OCI-LY7 (cell line): ENCODE results near the gene AGBL3. TPM values are rescaled to one million over a fixed set of nuclear protein-coding genes. Genes with fewer than 3 reads are reported as not detected.

Source experiments
- BruUV-seq: library from RNA; stranded (reverse); fragments of 400-500 nt; replicated peaks from 2 replicates; lab custom pipeline; 2021; lab: Mats Ljungman, UMichigan
- CTCF ChIA-PET: fragments of 300-600 bp; sonication (Branson Sonifier 250); formaldehyde crosslinking; loops from one replicate; lab custom pipeline; 2022; ENCODE audit warnings: antibody characterized with exemption; ENCODE audit not compliant: unreplicated experiment; lab: Charles Lee
- POLR2A ChIA-PET: fragments of 300-600 bp; sonication (Branson Sonifier 250); formaldehyde crosslinking; loops from one replicate; lab custom pipeline; 2022; ENCODE audit warnings: antibody characterized with exemption; lab: Charles Lee
- DNase-seq: peaks from one replicate; pipeline ENCODE4 v3.0.0-alpha.2; 2015; ENCODE audit warnings: low spot score
- H2AFZ ChIP-seq: fragments of 200-600 bp; sonication (generic), shearing (Covaris generic); 2 replicates; pipeline ENCODE4 v1.6.1; 2014; ENCODE audit warnings: mild to moderate bottlenecking, antibody characterized with exemption, low read length, moderate library complexity
- H3K27ac ChIP-seq: fragments of 200-600 bp; sonication (generic); 2 replicates; pipeline ENCODE4 v1.5.1; 2014; ENCODE audit warnings: mixed run types, low read depth, mild to moderate bottlenecking, moderate library complexity, low read length, inconsistent platforms; ENCODE audit not compliant: poor library complexity, severe bottlenecking
- H3K36me3 ChIP-seq: fragments of 200-600 bp; sonication (generic); 2 replicates; pipeline ENCODE4 v1.6.1; 2014; ENCODE audit warnings: mild to moderate bottlenecking, antibody characterized with exemption, low read length, moderate library complexity, mixed read lengths; ENCODE audit not compliant: insufficient read depth
- H3K4me1 ChIP-seq: fragments of 200-600 bp; sonication (generic); 2 replicates; pipeline ENCODE4 v1.5.1; 2014; ENCODE audit warnings: mild to moderate bottlenecking, low read length; ENCODE audit not compliant: insufficient read depth, poor library complexity, severe bottlenecking
- H3K4me2 ChIP-seq: fragments of 200-600 bp; sonication (generic); 2 replicates; pipeline ENCODE4 v1.6.1; 2014; ENCODE audit warnings: mild to moderate bottlenecking, low read length
- H3K4me3 ChIP-seq: fragments of 200-600 bp; sonication (generic); 2 replicates; pipeline ENCODE4 v1.5.1; 2014; ENCODE audit warnings: mild to moderate bottlenecking, low read depth, low read length; ENCODE audit not compliant: poor library complexity, severe bottlenecking
- H3K79me2 ChIP-seq: fragments of 200-600 bp; sonication (generic); 2 replicates; pipeline ENCODE4 v1.6.1; 2016; ENCODE audit warnings: low read depth, mild to moderate bottlenecking, low read length, moderate library complexity, mixed read lengths; ENCODE audit not compliant: insufficient read depth
- H3K9me2 ChIP-seq: fragments of 200-600 bp; sonication (generic); 2 replicates; pipeline ENCODE4 v1.6.1; 2016; ENCODE audit warnings: mild to moderate bottlenecking, low read length, mixed read lengths; ENCODE audit not compliant: insufficient read depth
- H3K9me3 ChIP-seq: fragments of 200-600 bp; sonication (generic); 2 replicates; pipeline ENCODE4 v1.6.1; 2014; ENCODE audit warnings: mild to moderate bottlenecking, mixed run types, low read length, mixed read lengths
- H4K20me1 ChIP-seq: fragments of 200-600 bp; sonication (generic); 2 replicates; pipeline ENCODE4 v1.6.1; 2014; ENCODE audit warnings: mild to moderate bottlenecking, antibody characterized with exemption, low read length, moderate library complexity, mixed read lengths; ENCODE audit not compliant: insufficient read depth
- CTCF ChIP-seq: fragments of 200-600 bp; sonication (generic); conservative IDR thresholded peaks from 2 replicates; pipeline ENCODE4 v1.5.1; 2014; ENCODE audit warnings: mild to moderate bottlenecking, antibody characterized with exemption, low read length, moderate library complexity, mixed read lengths
- EZH2phosphoT487 ChIP-seq: fragments of 200-600 bp; sonication (generic); IDR thresholded peaks from 2 replicates; pipeline ENCODE4 v1.6.1; 2018; ENCODE audit warnings: low read depth, borderline replicate concordance, mild to moderate bottlenecking, mixed run types, antibody characterized with exemption, low read length, moderate library complexity, mixed read lengths
- intact Hi-C: fragments of 100-400 bp; cut with micrococcal nuclease; formaldehyde crosslinking; loops from one replicate; pipeline ENCODE4 v1.10.0; 2022; ENCODE audit not compliant: unreplicated experiment
- total RNA-seq, 2 experiments: library from RNA; depleted of rRNA in 1 of 2; stranded (reverse); fragments of >200 nt in 1 of 2; shearing (Covaris generic) in 1 of 2; gene quantifications; 2 replicates each; pipeline ENCODE4 v1.2.3, GENCODE V29; 2014 to 2022

AGBL3 gene
- total RNA-seq, 2 experiments from 2014 or later = 3.5 to 4.9 TPM

GRCh38 chr7:135154734-135155133 lies 168.4 kb downstream of the AGBL3 start:
- peaks cover 38% of the 10 kb centered on the region; the same call in 1 of the 2 replicates for H3K9me3 ChIP-seq
- CTCF ChIA-PET = no interaction called here
- no peak overlapping the region for H2AFZ ChIP-seq
- no peak for TF ChIP-seq EZH2phosphoT487
- TF ChIP-seq CTCF = no peak
- H3K4me1 ChIP-seq = peaks cover 5% of the 10 kb centered on the region
- no peaks in the 10 kb centered on the region for H3K79me2 ChIP-seq
- H3K36me3 ChIP-seq = peaks cover 20% of the 10 kb centered on the region; the same call in 1 of the 2 replicates
- BruUV-seq = no TSS peak
- no peak overlapping the region for H3K4me3 ChIP-seq
- H3K9me2 ChIP-seq = no peaks in the 10 kb centered on the region
- H4K20me1 ChIP-seq = no peaks in the 10 kb centered on the region
- no peak for DNase-seq
- H3K4me2 ChIP-seq = no peak overlapping the region
- POLR2A ChIA-PET = no interaction called here
- H3K27ac ChIP-seq = no peak overlapping the region
- intact Hi-C loops = no loop called here

DNA sequence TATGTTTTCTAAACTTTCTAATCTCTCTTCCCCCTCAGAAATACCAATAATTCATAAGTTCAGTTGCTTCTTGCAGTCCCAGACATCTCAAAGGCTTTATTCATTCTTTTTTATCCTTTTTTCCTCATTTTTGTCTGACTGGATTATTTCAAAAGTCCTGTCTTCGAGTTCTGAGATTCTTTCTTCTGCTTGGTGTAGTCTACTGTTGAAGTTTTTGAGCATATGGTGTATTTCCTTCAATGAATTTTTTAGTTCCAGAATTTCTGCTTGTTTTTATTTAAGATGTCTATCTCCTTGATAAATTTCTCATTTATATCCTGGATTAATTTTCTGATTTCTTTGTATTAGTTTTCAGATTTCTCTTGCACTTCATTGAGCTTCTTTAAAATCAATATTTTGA lies 170.0 kb downstream of the AGBL3 start:
- CTCF ChIA-PET = no interaction called here
- DNase-seq = peak; percentile 22
- Histone ChIP-seq H3K9me3 (peaks cover 40% of the 10 kb centered on the region), H2AFZ (no peak overlapping the region), H4K20me1 (no peaks in the 10 kb centered on the region), H3K27ac (no peak overlapping the region), H3K4me3 (no peak overlapping the region), H3K36me3 (peaks cover 27% of the 10 kb centered on the region), H3K9me2 (no peaks in the 10 kb centered on the region), H3K4me2 (no peak overlapping the region), H3K79me2 (no peaks in the 10 kb centered on the region), H3K4me1 (peaks cover 20% of the 10 kb centered on the region)
- intact Hi-C loops = no loop called here
- no TSS peak for BruUV-seq
- no peak for TF ChIP-seq EZH2phosphoT487
- TF ChIP-seq CTCF = no peak
- POLR2A ChIA-PET = no interaction called here

DNA sequence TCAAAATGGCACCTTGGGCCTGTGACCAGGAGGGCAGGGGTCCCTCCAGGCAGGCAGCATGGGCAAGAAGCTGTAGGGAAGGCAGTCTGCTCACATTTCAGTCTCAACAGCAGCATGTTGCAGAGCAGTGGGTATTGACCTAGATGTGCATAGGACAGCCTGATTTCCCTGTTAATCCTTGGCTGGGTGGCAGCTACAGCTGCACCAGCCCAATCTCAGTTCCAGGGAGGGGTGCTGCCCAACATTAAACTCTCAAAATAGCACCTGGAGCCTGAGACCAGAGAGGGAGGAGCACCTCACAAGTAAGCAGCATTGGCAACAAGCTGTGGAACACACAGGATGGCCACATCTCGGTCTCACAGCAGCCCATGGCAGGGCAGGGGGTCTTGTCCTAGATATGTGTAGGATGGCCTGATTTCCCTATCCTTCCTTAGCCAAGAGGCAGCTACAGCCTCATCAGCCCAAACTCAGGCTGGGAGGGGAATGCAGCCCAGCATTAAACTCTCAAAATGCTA lies 171.9 kb downstream of the AGBL3 start:
- intact Hi-C loops = no loop called here
- ChIA-PET POLR2A (interaction anchor here (0.6 to 2.3 kb wide), 2 partner anchors 9 to 81 kb away, joined by 3 to 7 read pairs; no protein-coding TSS in a partner anchor), CTCF (no interaction called here)
- Histone ChIP-seq H3K4me1 (peaks cover 25% of the 10 kb centered on the region), H3K27ac (no peak overlapping the region), H3K79me2 (no peaks in the 10 kb centered on the region), H3K4me2 (no peak overlapping the region), H3K9me3 (peaks cover 59% of the 10 kb centered on the region), H3K9me2 (no peaks in the 10 kb centered on the region), H3K4me3 (no peak overlapping the region), H2AFZ (no peak overlapping the region), H3K36me3 (peaks cover 45% of the 10 kb centered on the region), H4K20me1 (no peaks in the 10 kb centered on the region)
- TF ChIP-seq EZH2phosphoT487 = no peak
- TF ChIP-seq CTCF = no peak
- no TSS peak for BruUV-seq
- no peak for DNase-seq
